AG04449 (cell line): ENCODE data around the gene PIEZO2.

Experiments
- CTCF ChIA-PET: fragments of 350-600 bp; formaldehyde crosslinking; extraction: SDS; loops from one replicate; lab custom pipeline; 2021; ENCODE audit warnings: antibody characterized with exemption; lab: Yijun Ruan, JAX
- POLR2A ChIA-PET: fragments of 400-600, 350-600 bp; formaldehyde crosslinking; extraction: SDS; loops from one replicate; lab custom pipeline; 2020; ENCODE audit warnings: antibody characterized with exemption, inconsistent platforms; lab: Yijun Ruan, JAX
- DNase-seq: peaks from one replicate; pipeline ENCODE4 v3.0.0-alpha.2; 2010; ENCODE audit warnings: low read depth, low spot score
- H3K4me3 ChIP-seq: 2 replicates; pipeline ENCODE4 v1.5.1; 2011; ENCODE audit warnings: low read depth, mild to moderate bottlenecking, control low read depth, low read length
- TF ChIP-seq, protein P1 (sequence below): IDR thresholded peaks from one replicate; pipeline ENCODE4 v1.5.1; 2011; ENCODE audit warnings: mild to moderate bottlenecking, moderate library complexity, low read length, control low read depth, inconsistent platforms; ENCODE audit not compliant: insufficient read depth; ENCODE audit errors: missing control alignments

Gene PIEZO2

GRCh38 chr18:10878703-10879102, 270.7 kb downstream of the PIEZO2 start:
- ChIA-PET CTCF (interaction anchor here (1.7 kb wide), 1 partner anchor 27 kb away, joined by 5 read pairs; no protein-coding TSS in a partner anchor), POLR2A (no interaction called here)
- H3K4me3 ChIP-seq, result no peak overlapping the region
- no peak for DNase-seq
- TF ChIP-seq, protein P1, sequence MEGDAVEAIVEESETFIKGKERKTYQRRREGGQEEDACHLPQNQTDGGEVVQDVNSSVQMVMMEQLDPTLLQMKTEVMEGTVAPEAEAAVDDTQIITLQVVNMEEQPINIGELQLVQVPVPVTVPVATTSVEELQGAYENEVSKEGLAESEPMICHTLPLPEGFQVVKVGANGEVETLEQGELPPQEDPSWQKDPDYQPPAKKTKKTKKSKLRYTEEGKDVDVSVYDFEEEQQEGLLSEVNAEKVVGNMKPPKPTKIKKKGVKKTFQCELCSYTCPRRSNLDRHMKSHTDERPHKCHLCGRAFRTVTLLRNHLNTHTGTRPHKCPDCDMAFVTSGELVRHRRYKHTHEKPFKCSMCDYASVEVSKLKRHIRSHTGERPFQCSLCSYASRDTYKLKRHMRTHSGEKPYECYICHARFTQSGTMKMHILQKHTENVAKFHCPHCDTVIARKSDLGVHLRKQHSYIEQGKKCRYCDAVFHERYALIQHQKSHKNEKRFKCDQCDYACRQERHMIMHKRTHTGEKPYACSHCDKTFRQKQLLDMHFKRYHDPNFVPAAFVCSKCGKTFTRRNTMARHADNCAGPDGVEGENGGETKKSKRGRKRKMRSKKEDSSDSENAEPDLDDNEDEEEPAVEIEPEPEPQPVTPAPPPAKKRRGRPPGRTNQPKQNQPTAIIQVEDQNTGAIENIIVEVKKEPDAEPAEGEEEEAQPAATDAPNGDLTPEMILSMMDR, result no peak

DNA sequence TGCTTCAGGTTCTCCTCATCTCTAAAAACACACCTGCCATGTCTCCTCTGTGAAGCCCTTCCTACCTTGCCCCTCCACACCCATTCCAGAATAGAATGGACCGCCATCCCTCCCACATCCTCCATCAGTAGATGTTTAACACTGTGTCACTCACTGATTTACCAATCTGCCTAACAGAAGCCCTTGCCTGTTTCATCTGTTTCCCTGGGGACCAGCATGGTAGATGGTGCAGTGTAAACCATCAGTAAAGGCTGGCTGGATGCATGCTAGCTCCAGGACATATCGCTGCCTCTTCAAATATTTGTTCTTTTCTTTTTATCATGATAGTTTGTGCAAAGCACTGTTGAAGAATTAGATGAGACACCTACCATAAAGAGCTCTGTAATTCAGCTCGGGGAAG, 271.4 kb downstream of the PIEZO2 start:
- CTCF ChIA-PET, result no interaction called here

DNA sequence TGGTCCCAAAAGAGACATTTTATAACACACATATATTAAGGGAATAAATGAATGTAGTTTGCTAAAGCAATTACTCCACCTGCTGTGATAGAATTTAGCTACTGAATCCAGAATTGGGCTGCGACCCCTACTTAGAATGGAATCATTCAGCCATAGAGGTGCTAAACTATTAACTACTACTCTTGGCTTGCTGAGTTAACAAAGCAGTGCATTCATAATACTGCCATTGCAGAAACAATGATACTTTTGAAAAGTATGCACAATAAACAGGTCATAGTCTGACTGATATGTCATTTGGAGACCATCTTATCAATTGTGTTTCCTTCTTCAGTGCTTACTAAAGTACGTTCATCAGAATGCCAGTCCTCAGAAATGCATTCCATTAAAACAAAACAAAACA, 273.6 kb downstream of the PIEZO2 start:
- no peak for DNase-seq
- H3K4me3 ChIP-seq, result no peak overlapping the region
- POLR2A ChIA-PET, result no interaction called here
- TF ChIP-seq, protein P1, result no peak
- CTCF ChIA-PET, result interaction anchor here (1.4 kb wide), 1 partner anchor 19 kb away, joined by 3 read pairs; no protein-coding TSS in a partner anchor

More for the DNA sequence above, 271.4 kb downstream of the PIEZO2 start:
- TF ChIP-seq, protein P1, result no peak
- DNase-seq, result no peak
- POLR2A ChIA-PET, result no interaction called here
- H3K4me3 ChIP-seq, result no peak overlapping the region

DNA sequence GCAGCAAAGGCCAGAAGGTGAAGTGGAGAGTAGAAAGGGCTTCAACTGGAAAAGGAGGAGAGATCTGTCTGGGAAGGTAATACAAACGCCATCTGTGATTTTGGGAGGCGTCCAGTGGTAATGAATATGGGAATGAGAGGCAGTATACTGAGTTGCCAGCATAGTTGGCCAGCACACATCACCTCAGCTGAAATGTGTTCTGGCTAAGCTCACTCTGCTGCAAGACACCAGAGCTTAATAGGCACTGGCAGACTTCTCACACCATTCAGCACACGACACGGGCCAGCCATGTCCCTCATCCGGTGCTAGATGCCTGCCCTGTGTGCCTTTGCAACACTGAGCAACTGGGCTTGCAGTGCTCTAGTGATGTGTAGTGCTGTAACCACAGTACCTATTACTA, 277.1 kb downstream of the PIEZO2 start:
- ChIA-PET POLR2A (no interaction called here), CTCF (interaction anchor here (1.7 kb wide), 1 partner anchor 21 kb away, joined by 5 read pairs; no protein-coding TSS in a partner anchor)

GRCh38 chr18:10864722-10865121, 284.6 kb downstream of the PIEZO2 start:
- no peak for DNase-seq
- no peak overlapping the region for H3K4me3 ChIP-seq
- TF ChIP-seq, protein P1, result no peak
- POLR2A ChIA-PET, result no interaction called here
- CTCF ChIA-PET, result no interaction called here

More for the DNA sequence above, 277.1 kb downstream of the PIEZO2 start:
- no peak for DNase-seq
- no peak overlapping the region for H3K4me3 ChIP-seq
- TF ChIP-seq, protein P1, result no peak

DNA sequence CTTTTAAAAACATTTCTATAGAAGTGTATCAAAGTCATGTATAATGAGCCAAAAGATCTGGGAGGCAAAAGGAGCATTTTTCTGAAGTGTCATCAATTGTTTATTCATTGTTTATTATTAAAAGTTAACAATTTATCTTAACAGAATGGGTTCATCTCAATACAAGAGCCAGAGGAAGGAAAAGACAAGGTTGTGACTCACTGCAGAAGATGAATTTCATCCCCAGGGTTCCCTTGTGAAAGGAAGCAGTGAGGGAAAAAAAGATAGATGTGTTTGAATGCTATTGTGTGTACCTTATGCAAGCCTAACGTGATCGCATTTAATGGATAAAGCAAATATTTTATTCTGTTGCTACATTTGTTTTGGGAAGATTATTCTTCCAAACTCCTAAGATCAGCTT, 286.3 kb downstream of the PIEZO2 start:
- ChIA-PET POLR2A (no interaction called here), CTCF (no interaction called here)
- TF ChIP-seq, protein P1, result no peak
- H3K4me3 ChIP-seq, result no peak overlapping the region
- DNase-seq, result no peak
